MM.1S (cell line): ENCODE measurements around the gene SMC5.

ENCODE experiments used
- EZH2 ChIP-seq: fragments of 300-600 bp; sonication (generic); optimal IDR thresholded peaks from 2 replicates; pipeline ENCODE3; 2017; ENCODE audit warnings: low read depth, mild to moderate bottlenecking, antibody characterized with exemption, low read length, mixed read lengths
- TF ChIP-seq, protein P1 (sequence below): fragments of 300-600 bp; sonication (generic); IDR thresholded peaks from 2 replicates; pipeline ENCODE4 v1.5.1; 2016; ENCODE audit warnings: antibody characterized with exemption, low read length, mixed read lengths

DNA sequence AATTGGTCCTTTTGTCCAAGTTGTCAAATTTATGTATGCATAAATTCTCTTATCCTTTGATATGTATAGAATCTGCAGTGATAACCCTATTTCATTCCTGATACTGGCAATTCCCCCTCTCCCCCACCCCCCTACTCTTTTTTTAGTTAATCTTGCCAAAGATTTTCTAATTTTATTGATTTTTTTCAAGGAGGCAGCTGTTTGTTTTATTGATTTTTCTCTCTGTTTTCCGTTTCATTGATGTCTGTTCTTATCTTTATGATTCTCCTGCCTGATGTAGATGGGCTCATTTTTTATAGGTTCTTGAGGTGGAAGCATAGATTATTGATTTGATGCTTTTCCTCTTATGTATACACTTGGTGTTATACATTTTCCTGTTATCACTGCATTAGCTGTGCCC, 34.4 kb downstream of the SMC5 start:
- no peak for TF ChIP-seq EZH2
- TF ChIP-seq, protein P1, sequence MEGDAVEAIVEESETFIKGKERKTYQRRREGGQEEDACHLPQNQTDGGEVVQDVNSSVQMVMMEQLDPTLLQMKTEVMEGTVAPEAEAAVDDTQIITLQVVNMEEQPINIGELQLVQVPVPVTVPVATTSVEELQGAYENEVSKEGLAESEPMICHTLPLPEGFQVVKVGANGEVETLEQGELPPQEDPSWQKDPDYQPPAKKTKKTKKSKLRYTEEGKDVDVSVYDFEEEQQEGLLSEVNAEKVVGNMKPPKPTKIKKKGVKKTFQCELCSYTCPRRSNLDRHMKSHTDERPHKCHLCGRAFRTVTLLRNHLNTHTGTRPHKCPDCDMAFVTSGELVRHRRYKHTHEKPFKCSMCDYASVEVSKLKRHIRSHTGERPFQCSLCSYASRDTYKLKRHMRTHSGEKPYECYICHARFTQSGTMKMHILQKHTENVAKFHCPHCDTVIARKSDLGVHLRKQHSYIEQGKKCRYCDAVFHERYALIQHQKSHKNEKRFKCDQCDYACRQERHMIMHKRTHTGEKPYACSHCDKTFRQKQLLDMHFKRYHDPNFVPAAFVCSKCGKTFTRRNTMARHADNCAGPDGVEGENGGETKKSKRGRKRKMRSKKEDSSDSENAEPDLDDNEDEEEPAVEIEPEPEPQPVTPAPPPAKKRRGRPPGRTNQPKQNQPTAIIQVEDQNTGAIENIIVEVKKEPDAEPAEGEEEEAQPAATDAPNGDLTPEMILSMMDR, result no peak
